ENCODE measurements around the gene CEP192. TPM values are rescaled to one million over a fixed set of nuclear protein-coding genes. Genes with fewer than 3 reads are reported as not detected.
A peak's percentile ranks its signal among the peaks of the same experiment; 100 is the strongest.

The CEP192 gene, protein sequence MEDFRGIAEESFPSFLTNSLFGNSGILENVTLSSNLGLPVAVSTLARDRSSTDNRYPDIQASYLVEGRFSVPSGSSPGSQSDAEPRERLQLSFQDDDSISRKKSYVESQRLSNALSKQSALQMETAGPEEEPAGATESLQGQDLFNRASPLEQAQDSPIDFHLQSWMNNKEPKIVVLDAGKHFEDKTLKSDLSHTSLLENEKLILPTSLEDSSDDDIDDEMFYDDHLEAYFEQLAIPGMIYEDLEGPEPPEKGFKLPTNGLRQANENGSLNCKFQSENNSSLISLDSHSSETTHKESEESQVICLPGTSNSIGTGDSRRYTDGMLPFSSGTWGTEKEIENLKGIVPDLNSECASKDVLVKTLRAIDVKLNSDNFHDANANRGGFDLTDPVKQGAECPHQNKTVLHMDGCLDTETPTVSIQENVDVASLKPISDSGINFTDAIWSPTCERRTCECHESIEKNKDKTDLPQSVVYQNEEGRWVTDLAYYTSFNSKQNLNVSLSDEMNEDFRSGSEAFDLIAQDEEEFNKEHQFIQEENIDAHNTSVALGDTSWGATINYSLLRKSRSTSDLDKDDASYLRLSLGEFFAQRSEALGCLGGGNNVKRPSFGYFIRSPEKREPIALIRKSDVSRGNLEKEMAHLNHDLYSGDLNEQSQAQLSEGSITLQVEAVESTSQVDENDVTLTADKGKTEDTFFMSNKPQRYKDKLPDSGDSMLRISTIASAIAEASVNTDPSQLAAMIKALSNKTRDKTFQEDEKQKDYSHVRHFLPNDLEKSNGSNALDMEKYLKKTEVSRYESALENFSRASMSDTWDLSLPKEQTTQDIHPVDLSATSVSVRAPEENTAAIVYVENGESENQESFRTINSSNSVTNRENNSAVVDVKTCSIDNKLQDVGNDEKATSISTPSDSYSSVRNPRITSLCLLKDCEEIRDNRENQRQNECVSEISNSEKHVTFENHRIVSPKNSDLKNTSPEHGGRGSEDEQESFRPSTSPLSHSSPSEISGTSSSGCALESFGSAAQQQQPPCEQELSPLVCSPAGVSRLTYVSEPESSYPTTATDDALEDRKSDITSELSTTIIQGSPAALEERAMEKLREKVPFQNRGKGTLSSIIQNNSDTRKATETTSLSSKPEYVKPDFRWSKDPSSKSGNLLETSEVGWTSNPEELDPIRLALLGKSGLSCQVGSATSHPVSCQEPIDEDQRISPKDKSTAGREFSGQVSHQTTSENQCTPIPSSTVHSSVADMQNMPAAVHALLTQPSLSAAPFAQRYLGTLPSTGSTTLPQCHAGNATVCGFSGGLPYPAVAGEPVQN (N-terminal part only)
- 10 to 100 TPM; 14.8 to 32.4 TPM for total RNA-seq
- polyA plus RNA-seq: 1 to 10 TPM; 2.5 to 7.1 TPM

GRCh38 chr18:12990967-12991820, at the start of gene CEP192:
TSS of gene CEP192 (plus strand) at chr18:12991362. CDS start at chr18:12999425, 8,063 bp downstream.
- WGBS: under 1% methylated on average over 73 of the region's 73 CpGs
- H3K9me3 ChIP-seq (ENCODE audit: control insufficient read depth in 4 of 4, low read length in 3 of 4): no peaks in the 10 kb centered on the region
- no peaks in the 10 kb centered on the region for H3K27me3 ChIP-seq (ENCODE audit: control insufficient read depth in 4 of 4, insufficient read depth in 4 of 4, low read length in 3 of 4)

More at GRCh38 chr18:12990967-12991820, at the start of gene CEP192:
- H3K36me3 ChIP-seq (ENCODE audit: control insufficient read depth in 4 of 4, insufficient read depth in 3 of 4, low read depth in 1 of 4, low read length in 3 of 4): no peaks in the 10 kb centered on the region
- TF ChIP-seq FOXA1 (IDR thresholded peaks at IDR 0.05): no peak
- TF ChIP-seq GABPA (IDR thresholded peaks at IDR 0.05 in 1 of 2, conservative IDR thresholded peaks at IDR 0.05 in 1 of 2): peak in 1 of 2 donors; percentile 80
- TF ChIP-seq TAF1 (conservative IDR thresholded peaks at IDR 0.05): peak; percentile 16
- no peak for TF ChIP-seq HNF4G (IDR thresholded peaks at IDR 0.05)
- TF ChIP-seq HNF4A (conservative IDR thresholded peaks at IDR 0.05): peak in 1 of 2 donors; percentile 50
- TF ChIP-seq ATF3 (IDR thresholded peaks at IDR 0.05): no peak
- no peak for TF ChIP-seq FOXA2 (IDR thresholded peaks at IDR 0.05)
- peak; percentile 36 for TF ChIP-seq MAX (IDR thresholded peaks at IDR 0.05)
- TF ChIP-seq SP1 (IDR thresholded peaks at IDR 0.05): peak; percentile 90
- TF ChIP-seq, protein P1, sequence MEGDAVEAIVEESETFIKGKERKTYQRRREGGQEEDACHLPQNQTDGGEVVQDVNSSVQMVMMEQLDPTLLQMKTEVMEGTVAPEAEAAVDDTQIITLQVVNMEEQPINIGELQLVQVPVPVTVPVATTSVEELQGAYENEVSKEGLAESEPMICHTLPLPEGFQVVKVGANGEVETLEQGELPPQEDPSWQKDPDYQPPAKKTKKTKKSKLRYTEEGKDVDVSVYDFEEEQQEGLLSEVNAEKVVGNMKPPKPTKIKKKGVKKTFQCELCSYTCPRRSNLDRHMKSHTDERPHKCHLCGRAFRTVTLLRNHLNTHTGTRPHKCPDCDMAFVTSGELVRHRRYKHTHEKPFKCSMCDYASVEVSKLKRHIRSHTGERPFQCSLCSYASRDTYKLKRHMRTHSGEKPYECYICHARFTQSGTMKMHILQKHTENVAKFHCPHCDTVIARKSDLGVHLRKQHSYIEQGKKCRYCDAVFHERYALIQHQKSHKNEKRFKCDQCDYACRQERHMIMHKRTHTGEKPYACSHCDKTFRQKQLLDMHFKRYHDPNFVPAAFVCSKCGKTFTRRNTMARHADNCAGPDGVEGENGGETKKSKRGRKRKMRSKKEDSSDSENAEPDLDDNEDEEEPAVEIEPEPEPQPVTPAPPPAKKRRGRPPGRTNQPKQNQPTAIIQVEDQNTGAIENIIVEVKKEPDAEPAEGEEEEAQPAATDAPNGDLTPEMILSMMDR (IDR thresholded peaks at IDR 0.05; ENCODE audit: low read depth, low read length, missing input control): no peak
- TF ChIP-seq RXRA (IDR thresholded peaks at IDR 0.05): peak in 1 of 2 donors; percentile 22
- peak in 1 of 2 donors; percentile 80 for TF ChIP-seq EGR1 (IDR thresholded peaks at IDR 0.05; ENCODE audit: low read depth in 2 of 2)
- peak; percentile 42 for TF ChIP-seq REST (IDR thresholded peaks at IDR 0.05)
- no peak for TF ChIP-seq ZBTB33 (IDR thresholded peaks at IDR 0.05)
- TF ChIP-seq JUND (IDR thresholded peaks at IDR 0.05): no peak
- TF ChIP-seq NR2F2 (IDR thresholded peaks at IDR 0.05): no peak
- peak; percentile 71 for TF ChIP-seq YY1 (IDR thresholded peaks at IDR 0.05)
- no peak for TF ChIP-seq RAD21 (IDR thresholded peaks at IDR 0.05)
- peak within 1 kb of the TSS; percentile 62 to 87 for H3K9ac ChIP-seq (ENCODE audit: low read depth in 1 of 2, low read length in 2 of 2)
- H3K27ac ChIP-seq (ENCODE audit: low read depth in 1 of 2, low read length in 2 of 2): peak within 1 kb of the TSS; percentile 95
- H3K4me3 ChIP-seq (ENCODE audit: low read depth in 1 of 3, low read length in 3 of 3): peak within 1 kb of the TSS; percentile 59 to 96 (median 81)
- peak; percentile 97 for DNase-seq (ENCODE audit: low spot score)
- peaks cover 0 to 20% (median 12%) of the 10 kb centered on the region in 4 donors for H3K4me1 ChIP-seq (ENCODE audit: control insufficient read depth in 4 of 4, insufficient read depth in 4 of 4, low read length in 3 of 4)

All from liver (tissue), 9 donors.